ENCODE results near the gene ZNF831.
A peak's percentile ranks its signal among the peaks of the same experiment; 100 is the strongest.

ZNF831 gene

GRCh38 chr20:59141818-59142581 lies 21.6 kb upstream of the ZNF831 start:
- DNase-seq: no peak

GRCh38 chr20:59143326-59143725 lies 20.3 kb upstream of the ZNF831 start:
- no peak for DNase-seq

GRCh38 chr20:59144179-59144830 lies 19.3 kb upstream of the ZNF831 start:
- peak; percentile 54 for DNase-seq

- DNase-seq: no peak
These were observed 18.8 kb upstream of the ZNF831 start for GRCh38 chr20:59144831-59145196.

- DNase-seq: no peak
These were observed 18.2 kb upstream of the ZNF831 start for GRCh38 chr20:59145247-59145923.

GRCh38 chr20:59145924-59146779 lies 17.5 kb upstream of the ZNF831 start:
- DNase-seq: peak; percentile 65

GRCh38 chr20:59146780-59147565 lies 16.6 kb upstream of the ZNF831 start:
- no peak for DNase-seq

GRCh38 chr20:59147586-59147985 lies 16.0 kb upstream of the ZNF831 start:
- DNase-seq: no peak

- no peak for DNase-seq
These were observed 14.7 kb upstream of the ZNF831 start for GRCh38 chr20:59148701-59149493.

GRCh38 chr20:59149678-59150504 lies 13.7 kb upstream of the ZNF831 start:
- DNase-seq: peak; percentile 74

GRCh38 chr20:59150821-59151251 lies 12.8 kb upstream of the ZNF831 start:
- DNase-seq: no peak

GRCh38 chr20:59151391-59151790 lies 12.2 kb upstream of the ZNF831 start:
- DNase-seq: no peak

GRCh38 chr20:59151820-59152219 lies 11.8 kb upstream of the ZNF831 start:
- no peak for DNase-seq

GRCh38 chr20:59152559-59153354 lies 10.9 kb upstream of the ZNF831 start:
- DNase-seq: no peak

- no peak for DNase-seq
These were observed 10.3 kb upstream of the ZNF831 start for GRCh38 chr20:59153355-59153681.

- no peak for DNase-seq
These were observed 9.8 kb upstream of the ZNF831 start for GRCh38 chr20:59153832-59154231.

- no peak for DNase-seq
These were observed 9.2 kb upstream of the ZNF831 start for GRCh38 chr20:59154317-59155013.

- no peak for DNase-seq
These were observed 6.6 kb upstream of the ZNF831 start for GRCh38 chr20:59157064-59157463.

GRCh38 chr20:59157531-59157930 lies 6.1 kb upstream of the ZNF831 start:
- no peak for DNase-seq

Measured in activated T-cell treated with anti-CD3 and anti-CD28 coated beads, Interleukin-2, amount 50 U/mL, for 1 hour (primary cell).